ENCODE data around the gene HDAC4.

HDAC4 gene

GRCh38 chr2:239295377-239296019, 105.3 kb downstream of the HDAC4 start:
- Histone ChIP-seq H4K8ac (ENCODE audit: low read depth, low read length) (no peak overlapping the region), H3K4ac (ENCODE audit: low read depth, low read length) (no peak overlapping the region), H3K14ac (ENCODE audit: low read length) (no peak overlapping the region), H3K9me3 (ENCODE audit: insufficient read depth, low read depth, low read length) (no peaks in the 10 kb centered on the region), H3K4me2 (ENCODE audit: low read length) (no peak overlapping the region), H3K36me3 (ENCODE audit: control insufficient read depth in 1 of 2, insufficient read depth in 2 of 2, low read length in 2 of 2) (no peaks in the 10 kb centered on the region), H4K91ac (ENCODE audit: low read depth, low read length) (no peak overlapping the region), H3K27ac (ENCODE audit: low read depth, low read length) (no peak overlapping the region), H2BK12ac (ENCODE audit: low read length) (no peak overlapping the region), H3K9ac (ENCODE audit: low read length) (no peak overlapping the region), H3K79me2 (ENCODE audit: control insufficient read depth, insufficient read depth, low read length, poor library complexity) (no peaks in the 10 kb centered on the region), H2BK5ac (ENCODE audit: low read depth, low read length, poor library complexity) (no peak overlapping the region), H3K79me1 (ENCODE audit: low read length) (no peaks in the 10 kb centered on the region), H3K18ac (ENCODE audit: low read length) (no peak overlapping the region), H2AFZ (ENCODE audit: insufficient read depth, low read length, poor library complexity) (no peak overlapping the region), H3K27me3 (ENCODE audit: insufficient read depth, low read length) (no peaks in the 10 kb centered on the region), H2AK5ac (ENCODE audit: low read length) (no peak overlapping the region), H4K12ac (ENCODE audit: low read depth, low read length) (no peak overlapping the region), H3K4me1 (ENCODE audit: control insufficient read depth in 1 of 2, insufficient read depth in 2 of 2, low read length in 2 of 2) (peaks cover 0 to under 1% of the 10 kb centered on the region in 2 experiments), H2BK120ac (ENCODE audit: insufficient read depth, low read length, poor library complexity) (no peak overlapping the region), H3K4me3 (ENCODE audit: low read depth, low read length) (no peak overlapping the region), H3K23ac (ENCODE audit: low read length) (no peak overlapping the region)
- DNase-seq: no peak
- WGBS (ENCODE audit: extremely low coverage, insufficient coverage, insufficient read length): no CpG with 5 or more reads among the region's 6 CpGs

DNA sequence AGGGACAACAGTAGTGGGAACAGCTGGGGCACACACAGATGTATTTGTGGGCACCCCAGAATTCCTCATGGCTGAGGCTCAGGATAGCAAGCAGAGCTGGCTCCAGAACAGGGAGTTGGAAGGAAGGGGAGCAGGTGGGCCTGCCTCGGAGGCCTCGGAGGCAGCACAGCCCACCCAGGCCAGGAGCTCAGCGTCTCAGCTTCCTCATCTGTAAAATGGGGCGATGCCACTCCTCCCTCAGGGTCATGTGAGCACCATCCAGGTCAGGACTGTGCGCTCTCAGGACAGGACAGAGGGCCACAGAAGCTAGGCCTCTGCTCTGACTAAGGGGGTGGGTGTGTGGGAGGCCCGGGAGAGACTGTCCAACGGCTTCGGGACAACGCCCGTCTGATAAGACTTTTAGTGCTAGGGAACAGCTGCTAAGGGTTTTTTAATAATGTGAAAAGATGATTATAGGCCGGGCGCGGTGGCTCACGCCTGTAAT, 106.2 kb downstream of the HDAC4 start:
- Histone ChIP-seq H3K9me3 (ENCODE audit: insufficient read depth, low read depth, low read length) (peaks cover 2% of the 10 kb centered on the region), H3K14ac (ENCODE audit: low read length) (no peak overlapping the region), H4K8ac (ENCODE audit: low read depth, low read length) (no peak overlapping the region), H4K91ac (ENCODE audit: low read depth, low read length) (no peak overlapping the region), H3K18ac (ENCODE audit: low read length) (no peak overlapping the region), H3K4me2 (ENCODE audit: low read length) (no peak overlapping the region), H2AK5ac (ENCODE audit: low read length) (no peak overlapping the region), H2BK12ac (ENCODE audit: low read length) (no peak overlapping the region), H2BK120ac (ENCODE audit: insufficient read depth, low read length, poor library complexity) (no peak overlapping the region), H3K27me3 (ENCODE audit: insufficient read depth, low read length) (no peaks in the 10 kb centered on the region), H3K4me1 (ENCODE audit: control insufficient read depth in 1 of 2, insufficient read depth in 2 of 2, low read length in 2 of 2) (peaks cover 0 to 2% of the 10 kb centered on the region in 2 experiments), H2AFZ (ENCODE audit: insufficient read depth, low read length, poor library complexity) (no peak overlapping the region), H2BK5ac (ENCODE audit: low read depth, low read length, poor library complexity) (no peak overlapping the region), H3K4ac (ENCODE audit: low read depth, low read length) (no peak overlapping the region), H3K27ac (ENCODE audit: low read depth, low read length) (no peak overlapping the region), H3K23ac (ENCODE audit: low read length) (no peak overlapping the region), H3K4me3 (ENCODE audit: low read depth, low read length) (no peak overlapping the region), H3K36me3 (ENCODE audit: control insufficient read depth in 1 of 2, insufficient read depth in 2 of 2, low read length in 2 of 2) (no peaks in the 10 kb centered on the region), H3K79me2 (ENCODE audit: control insufficient read depth, insufficient read depth, low read length, poor library complexity) (no peaks in the 10 kb centered on the region), H4K12ac (ENCODE audit: low read depth, low read length) (no peak overlapping the region), H3K9ac (ENCODE audit: low read length) (no peak overlapping the region), H3K79me1 (ENCODE audit: low read length) (no peaks in the 10 kb centered on the region)
- no CpG with 5 or more reads among the region's 14 CpGs for whole genome bisulfite sequencing (ENCODE audit: extremely low coverage, insufficient coverage, insufficient read length)
- no peak for DNase-seq

DNA sequence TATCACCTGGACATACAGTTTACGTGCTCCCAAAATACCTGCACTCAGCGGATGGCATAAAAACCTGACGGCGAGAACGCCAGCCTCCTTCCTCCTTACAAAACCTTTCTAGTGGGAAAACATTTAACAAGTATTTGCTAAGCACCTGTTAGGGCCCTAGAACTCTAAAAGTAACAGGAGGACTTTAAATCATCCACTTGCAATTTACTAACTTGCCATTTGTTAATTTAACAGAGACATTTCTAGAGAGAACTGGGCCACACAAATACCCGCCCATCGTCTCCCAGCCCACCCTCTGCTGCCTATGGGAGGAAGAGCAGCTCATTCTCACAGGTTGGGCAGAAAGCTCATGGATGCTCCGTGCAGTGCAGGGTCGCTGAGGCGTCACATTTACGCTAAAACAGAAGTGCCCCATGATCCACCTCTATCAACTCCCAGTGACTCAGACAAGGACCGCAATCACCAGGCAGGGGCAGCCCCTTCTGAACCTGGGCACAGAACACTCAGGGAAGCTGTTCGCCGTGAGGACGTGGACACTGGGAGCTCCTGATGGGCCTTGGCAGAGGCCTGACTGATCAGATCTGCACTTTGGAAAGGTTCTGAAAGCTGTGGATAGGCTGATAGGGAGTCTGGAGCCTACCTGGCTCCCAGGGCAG, 106.9 kb downstream of the HDAC4 start:
- H2AK5ac ChIP-seq (ENCODE audit: low read length): no peak overlapping the region
- H3K23ac ChIP-seq (ENCODE audit: low read length): no peak overlapping the region
- no peak overlapping the region for H2BK12ac ChIP-seq (ENCODE audit: low read length)
- no peak overlapping the region for H4K91ac ChIP-seq (ENCODE audit: low read depth, low read length)
- H3K4me2 ChIP-seq (ENCODE audit: low read length): no peak overlapping the region
- no peak overlapping the region for H3K9ac ChIP-seq (ENCODE audit: low read length)
- peaks cover 0 to 2% of the 10 kb centered on the region in 2 experiments for H3K4me1 ChIP-seq (ENCODE audit: control insufficient read depth in 1 of 2, insufficient read depth in 2 of 2, low read length in 2 of 2)
- no peak overlapping the region for H4K12ac ChIP-seq (ENCODE audit: low read depth, low read length)
- H3K18ac ChIP-seq (ENCODE audit: low read length): no peak overlapping the region
- H3K27ac ChIP-seq (ENCODE audit: low read depth, low read length): no peak overlapping the region
- H4K8ac ChIP-seq (ENCODE audit: low read depth, low read length): no peak overlapping the region
- no CpG with 5 or more reads among the region's 15 CpGs for WGBS (ENCODE audit: extremely low coverage, insufficient coverage, insufficient read length)
- H3K79me2 ChIP-seq (ENCODE audit: control insufficient read depth, insufficient read depth, low read length, poor library complexity): no peaks in the 10 kb centered on the region
- no peak for DNase-seq
- peaks cover 2% of the 10 kb centered on the region for H3K9me3 ChIP-seq (ENCODE audit: insufficient read depth, low read depth, low read length)
- no peak overlapping the region for H3K14ac ChIP-seq (ENCODE audit: low read length)
- H3K27me3 ChIP-seq (ENCODE audit: insufficient read depth, low read length): no peaks in the 10 kb centered on the region
- H2AFZ ChIP-seq (ENCODE audit: insufficient read depth, low read length, poor library complexity): no peak overlapping the region
- no peak overlapping the region for H3K4me3 ChIP-seq (ENCODE audit: low read depth, low read length)
- H2BK5ac ChIP-seq (ENCODE audit: low read depth, low read length, poor library complexity): no peak overlapping the region
- H3K79me1 ChIP-seq (ENCODE audit: low read length): no peaks in the 10 kb centered on the region
- H2BK120ac ChIP-seq (ENCODE audit: insufficient read depth, low read length, poor library complexity): no peak overlapping the region
- H3K36me3 ChIP-seq (ENCODE audit: control insufficient read depth in 1 of 2, insufficient read depth in 2 of 2, low read length in 2 of 2): no peaks in the 10 kb centered on the region
- no peak overlapping the region for H3K4ac ChIP-seq (ENCODE audit: low read depth, low read length)

DNA sequence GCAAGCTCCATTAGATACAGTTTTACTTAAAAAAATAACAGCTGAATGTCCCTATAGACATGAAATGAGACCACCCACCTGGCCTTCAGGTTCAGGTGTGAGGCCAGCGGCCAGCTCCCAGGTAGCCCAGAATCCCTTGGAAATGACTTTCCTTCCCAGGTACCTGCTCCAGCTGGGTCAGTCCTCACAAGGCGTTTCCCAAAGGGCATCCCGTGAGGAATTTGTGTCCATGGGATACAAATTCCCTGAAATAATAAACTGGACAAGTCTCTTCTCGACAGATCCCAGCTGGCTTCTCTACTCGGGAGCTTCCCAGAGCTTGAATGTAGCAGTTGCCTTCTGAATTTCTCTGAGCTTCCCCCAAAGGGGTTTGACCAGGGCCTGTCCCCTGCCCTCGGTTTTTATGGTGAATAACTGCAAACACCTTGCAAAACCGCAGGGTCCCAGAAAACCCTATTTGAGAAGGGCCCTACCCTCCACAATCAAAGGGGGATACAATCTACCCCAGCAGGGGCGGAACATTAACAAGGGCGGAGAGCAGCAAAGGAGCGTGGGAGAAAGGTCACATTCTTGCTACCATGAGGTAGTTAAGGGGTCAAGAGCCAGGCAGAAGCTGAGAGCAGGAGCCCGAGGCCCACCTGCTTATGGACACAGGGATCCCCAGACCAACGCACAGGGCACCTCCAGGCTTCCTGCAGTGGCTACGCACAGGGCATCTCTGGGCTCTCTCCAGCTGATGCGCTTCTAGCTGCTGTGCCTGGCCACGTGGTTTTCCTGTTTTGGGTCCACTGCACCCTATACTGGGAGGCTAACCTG, 107.7 kb downstream of the HDAC4 start:
- Histone ChIP-seq H3K4me1 (ENCODE audit: control insufficient read depth in 1 of 2, insufficient read depth in 2 of 2, low read length in 2 of 2) (peaks cover 2 to 5% of the 10 kb centered on the region in 2 experiments), H3K27me3 (ENCODE audit: insufficient read depth, low read length) (no peaks in the 10 kb centered on the region), H4K12ac (ENCODE audit: low read depth, low read length) (no peak overlapping the region), H3K14ac (ENCODE audit: low read length) (no peak overlapping the region), H3K4ac (ENCODE audit: low read depth, low read length) (no peak overlapping the region), H3K9me3 (ENCODE audit: insufficient read depth, low read depth, low read length) (peaks cover 2% of the 10 kb centered on the region), H4K8ac (ENCODE audit: low read depth, low read length) (no peak overlapping the region), H3K9ac (ENCODE audit: low read length) (no peak overlapping the region), H2AK5ac (ENCODE audit: low read length) (no peak overlapping the region), H2AFZ (ENCODE audit: insufficient read depth, low read length, poor library complexity) (no peak overlapping the region), H2BK5ac (ENCODE audit: low read depth, low read length, poor library complexity) (no peak overlapping the region), H3K23ac (ENCODE audit: low read length) (no peak overlapping the region), H3K18ac (ENCODE audit: low read length) (no peak overlapping the region), H2BK120ac (ENCODE audit: insufficient read depth, low read length, poor library complexity) (no peak overlapping the region), H3K27ac (ENCODE audit: low read depth, low read length) (no peak overlapping the region), H3K36me3 (ENCODE audit: control insufficient read depth in 1 of 2, insufficient read depth in 2 of 2, low read length in 2 of 2) (no peaks in the 10 kb centered on the region), H3K4me3 (ENCODE audit: low read depth, low read length) (no peak overlapping the region), H4K91ac (ENCODE audit: low read depth, low read length) (no peak overlapping the region), H3K79me2 (ENCODE audit: control insufficient read depth, insufficient read depth, low read length, poor library complexity) (no peaks in the 10 kb centered on the region), H2BK12ac (ENCODE audit: low read length) (no peak overlapping the region), H3K4me2 (ENCODE audit: low read length) (no peak overlapping the region), H3K79me1 (ENCODE audit: low read length) (no peaks in the 10 kb centered on the region)
- no peak for DNase-seq
- WGBS (ENCODE audit: extremely low coverage, insufficient coverage, insufficient read length): no CpG with 5 or more reads among the region's 15 CpGs
